Measurements from ENCODE around the gene HSPA4L. TPM values are rescaled to one million over a fixed set of nuclear protein-coding genes. Genes with fewer than 3 reads are reported as not detected.
A peak's percentile ranks its signal among the peaks of the same experiment; 100 is the strongest.

Gene HSPA4L
- total RNA-seq, 1 experiment from 2014 or later = 5.3 TPM

- H2BK120ac ChIP-seq (ENCODE audit: low read depth, low read length, poor library complexity, severe bottlenecking) = no peak overlapping the region
- H2BK15ac ChIP-seq (ENCODE audit: low read depth, low read length) = no peak overlapping the region
- H3K56ac ChIP-seq (ENCODE audit: insufficient read length, low read depth, low read length) = no peak overlapping the region
- no peak overlapping the region for H3K4ac ChIP-seq (ENCODE audit: low read depth, low read length)
- no peaks in the 10 kb centered on the region; the same call in 1 of the 2 replicates for H3K4me1 ChIP-seq (ENCODE audit: insufficient read depth, low read length)
- H2AFZ ChIP-seq (ENCODE audit: low read length) = no peak overlapping the region
- Mint-ChIP-seq H3K9me3 (peaks cover 13 to 15% of the 10 kb centered on the region in 2 experiments), H3K4me3 (no peak overlapping the region), H3K27me3 (ENCODE audit: low read depth) (no peaks in the 10 kb centered on the region), H3K4me1 (peaks cover 37 to 48% of the 10 kb centered on the region in 2 experiments), H3K36me3 (ENCODE audit: insufficient read depth in 1 of 3, low read depth in 3 of 3) (peaks cover 3 to 29% (median 9%) of the 10 kb centered on the region in 3 experiments; a peak in 6 of 7 replicates), H3K27ac (peak overlapping the region; percentile 31 to 62 (median 38); a peak in 3 of 7 replicates)
- no peak overlapping the region for H3K14ac ChIP-seq (ENCODE audit: insufficient read depth, low read length)
- WGBS (ENCODE audit: extremely low coverage, insufficient read length, low lambda C conversion rate) = no CpG with 5 or more reads among the region's 12 CpGs
- no peak overlapping the region for H4K8ac ChIP-seq (replicated peaks; ENCODE audit: insufficient read length, low read depth, low read length)
- no peaks in the 10 kb centered on the region for H4K20me1 ChIP-seq (ENCODE audit: control insufficient read depth, insufficient read depth, insufficient read length)
- no peak overlapping the region for H3K23ac ChIP-seq (ENCODE audit: insufficient read length, low read depth, low read length)
- no peak overlapping the region for H3K4me2 ChIP-seq (ENCODE audit: insufficient read depth, insufficient read length, low read length)
- H3K27me3 ChIP-seq (ENCODE audit: insufficient read depth, low read length) = no peaks in the 10 kb centered on the region
- H3K23me2 ChIP-seq (ENCODE audit: insufficient read length, low read depth, low read length, poor library complexity, severe bottlenecking) = no peaks in the 10 kb centered on the region
- no peak overlapping the region for H3K9ac ChIP-seq (ENCODE audit: extremely low read depth, insufficient read length, low read length)
- peak; percentile 53 for DNase-seq
- no peak overlapping the region for H3T11ph ChIP-seq (ENCODE audit: low read length)
- no peak for TF ChIP-seq CTCF (conservative IDR thresholded peaks at IDR 0.05)
- no peak overlapping the region for H2BK20ac ChIP-seq (ENCODE audit: low read depth, low read length, poor library complexity, severe bottlenecking)
- H3K9me3 ChIP-seq (ENCODE audit: control insufficient read depth, low read depth, low read length) = no peaks in the 10 kb centered on the region
- no peak overlapping the region for H3K18ac ChIP-seq (ENCODE audit: insufficient read length, low read depth, low read length)
- H2AK5ac ChIP-seq (ENCODE audit: insufficient read length, low read length) = no peak overlapping the region
- H4K91ac ChIP-seq (ENCODE audit: insufficient read length, low read depth, low read length) = no peak overlapping the region
- H2BK12ac ChIP-seq (ENCODE audit: insufficient read length, low read depth, low read length) = no peak overlapping the region
- no peak overlapping the region for H3K27ac ChIP-seq (ENCODE audit: insufficient read length, low read depth, low read length)
- H3K79me2 ChIP-seq (ENCODE audit: insufficient read depth, low read length) = no peaks in the 10 kb centered on the region
- no peak overlapping the region for H2BK5ac ChIP-seq (ENCODE audit: insufficient read length, low read length)
- no peaks in the 10 kb centered on the region for H3K79me1 ChIP-seq (ENCODE audit: insufficient read depth, low read depth, low read length, poor library complexity, severe bottlenecking)
- no peak overlapping the region for H4K5ac ChIP-seq (ENCODE audit: insufficient read length, low read depth, low read length)
Measured at GRCh38 chr4:127843704-127844600, 61.8 kb downstream of the HSPA4L start.
